Head of caudate nucleus (tissue), 42 donors: ENCODE data around the gene NRBF2.

Source experiments
- DNase-seq, 42 donors: peaks; one replicate each; pipeline versions ENCODE4 v3.0.0 to v3.0.0-alpha.2; 2020 to 2021; ENCODE audit warnings: mixed read lengths in 7 of 42
- intact Hi-C: fragments of 100-400 bp; cut with DNase I; formaldehyde crosslinking; loops from one replicate; pipeline ENCODE4 v1.15.0; 2022

NRBF2 gene

GRCh38 chr10:63200431-63200830, 67.3 kb downstream of the NRBF2 start:
- intact Hi-C loops = no loop called here
- DNase-seq = no peak

GRCh38 chr10:63201118-63201517, 68.0 kb downstream of the NRBF2 start:
- intact Hi-C loops = no loop called here

More at GRCh38 chr10:63201118-63201517, 68.0 kb downstream of the NRBF2 start:
- no peak for DNase-seq
